Measurements from ENCODE around the gene IFNLR1. TPM values are rescaled to one million over a fixed set of nuclear protein-coding genes. Genes with fewer than 3 reads are reported as not detected.

IFNLR1 gene
- total RNA-seq, 2 donors from 2014 or later: 0.43 to 0.51 TPM

DNA sequence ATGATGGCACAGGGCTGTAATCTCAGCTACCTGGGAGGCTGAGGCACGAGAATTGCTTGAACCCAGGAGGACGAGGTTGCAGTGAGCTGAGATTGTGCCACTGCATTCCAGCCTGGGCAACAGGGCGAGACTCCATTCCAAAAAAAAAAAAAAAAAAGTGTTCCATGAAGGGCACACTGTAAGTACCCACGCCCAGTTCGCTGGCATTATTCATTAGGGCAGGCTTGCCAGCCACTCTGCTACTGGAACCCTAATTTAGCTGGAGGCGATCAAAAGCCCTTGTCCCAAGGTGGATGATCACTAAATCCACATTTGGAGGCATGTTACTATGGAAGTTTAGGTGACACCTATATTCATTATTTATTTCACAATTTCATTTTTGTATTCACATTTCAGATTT lies 5.0 kb downstream of the IFNLR1 start:
- no peak for DNase-seq (ENCODE audit: low spot score)
- intact Hi-C loops (cut with DNase I): loop anchor here in 1 of 2 donors (10.0 kb wide), 1 partner anchor 107 kb away; no protein-coding TSS in a partner anchor

DNA sequence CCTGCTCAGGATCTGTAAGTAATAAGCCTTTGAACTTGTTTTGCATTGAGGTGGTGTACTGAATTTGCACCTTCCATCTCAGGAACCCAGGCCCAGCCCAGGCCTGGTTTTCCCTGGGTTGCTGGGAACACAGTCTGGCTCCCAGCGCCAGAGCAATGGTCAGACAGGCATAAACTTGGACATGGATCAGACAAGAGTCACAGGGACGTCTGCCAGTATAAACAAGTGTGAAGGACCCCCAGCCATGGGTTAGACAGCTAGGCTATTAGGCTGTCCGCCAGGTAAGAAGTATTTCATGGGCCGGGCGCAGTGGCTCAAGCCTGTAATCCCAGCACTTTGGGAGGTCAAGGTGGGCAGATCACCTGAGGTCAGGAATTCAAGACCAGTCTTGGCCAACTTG lies 5.5 kb downstream of the IFNLR1 start:
- intact Hi-C loops (cut with DNase I): loop anchor here in 1 of 2 donors (10.0 kb wide), 1 partner anchor 107 kb away; no protein-coding TSS in a partner anchor
- DNase-seq (ENCODE audit: low spot score): no peak

DNA sequence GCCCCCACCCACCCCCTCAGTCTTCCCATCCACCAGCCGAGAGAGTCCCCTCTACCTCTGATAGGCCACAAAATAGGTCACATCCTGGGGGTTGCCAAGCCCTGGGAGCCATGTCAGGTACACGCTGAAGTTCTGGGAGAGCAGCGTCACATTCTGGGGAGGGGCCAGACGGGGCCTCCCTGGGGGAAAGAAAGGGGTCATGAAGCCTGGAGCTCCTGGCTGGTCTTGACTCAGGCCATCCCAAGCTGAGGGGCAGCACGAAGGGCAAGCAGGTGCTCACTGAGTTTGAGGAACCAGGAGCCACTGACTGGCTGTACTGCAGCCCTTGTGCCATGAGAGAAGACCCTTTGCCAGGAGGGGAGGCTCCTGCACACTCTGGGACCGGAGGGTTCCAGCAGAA lies 6.4 kb downstream of the IFNLR1 start:
- DNase-seq (ENCODE audit: low spot score): no peak
- intact Hi-C loops (cut with DNase I): loop anchor here in 1 of 2 donors (10.0 kb wide), 1 partner anchor 106 kb away; no protein-coding TSS in a partner anchor

DNA sequence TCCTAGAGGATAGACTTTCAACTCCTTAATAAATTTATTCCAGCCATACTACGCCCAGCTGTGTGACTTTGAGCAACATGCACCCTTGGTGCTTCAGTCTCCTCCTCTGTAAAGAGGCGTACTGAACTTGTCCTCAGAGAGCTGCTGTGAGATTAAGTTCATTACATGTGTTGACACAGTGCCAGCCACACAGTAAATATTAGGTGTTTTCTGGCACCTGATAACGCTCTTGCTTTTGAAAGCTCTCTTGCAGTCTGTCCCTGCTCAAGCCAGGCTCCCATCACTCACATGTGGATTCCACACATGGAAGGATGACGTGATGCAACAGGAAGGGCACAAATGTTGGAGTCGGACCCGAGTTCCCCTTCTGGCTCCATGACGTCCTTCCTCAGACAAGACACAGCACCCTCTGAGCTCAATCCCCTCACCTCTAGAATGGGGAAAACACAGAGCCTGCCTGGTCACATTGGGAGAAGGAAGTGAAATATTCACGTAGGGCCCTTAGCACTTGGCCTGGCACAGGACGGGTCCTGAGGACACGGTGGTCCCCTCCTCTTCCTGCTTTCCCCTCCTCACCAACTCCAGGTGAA lies 7.7 kb downstream of the IFNLR1 start:
- DNase-seq (ENCODE audit: low spot score): no peak
- intact Hi-C loops (cut with DNase I): no loop called here

DNA sequence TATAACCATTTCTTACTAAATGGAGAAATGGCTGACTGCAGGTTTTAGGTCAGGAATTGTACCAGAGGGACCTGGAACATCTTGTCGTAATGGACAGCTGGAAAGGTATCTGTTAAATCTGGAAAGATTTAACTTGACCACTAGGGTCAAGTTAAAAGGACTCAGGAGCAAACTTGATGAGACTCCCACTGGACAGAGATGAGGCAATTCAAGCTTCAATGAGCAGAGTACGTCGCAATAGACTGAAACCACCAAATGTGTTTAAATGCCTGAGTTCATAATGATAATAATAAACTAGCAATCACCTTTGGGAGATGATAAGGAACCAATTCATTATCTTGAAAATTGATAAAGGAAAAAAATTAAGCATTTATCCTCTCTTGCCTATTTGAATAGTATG lies 8.7 kb downstream of the IFNLR1 start:
- intact Hi-C loops (cut with DNase I): no loop called here
- DNase-seq (ENCODE audit: low spot score): no peak

DNA sequence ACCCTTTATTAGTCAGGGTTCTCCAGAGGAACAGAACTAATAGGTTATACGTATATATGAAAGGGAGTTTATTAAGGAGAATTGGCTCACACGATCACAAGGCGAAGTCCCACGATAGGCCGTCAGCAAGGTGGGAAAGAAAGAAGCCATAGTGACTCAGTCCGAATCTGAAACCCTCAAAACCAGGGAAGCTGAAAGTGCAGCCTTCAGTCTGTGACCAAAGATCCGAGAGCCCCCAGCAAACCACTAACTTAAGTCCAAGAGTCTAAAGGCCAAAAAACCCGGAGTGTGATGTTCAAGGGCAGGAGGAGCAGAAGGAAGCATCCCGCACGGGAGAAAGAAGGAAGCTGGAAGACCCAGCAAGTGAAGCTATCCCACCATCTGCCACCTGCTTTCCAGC lies 9.9 kb downstream of the IFNLR1 start:
- DNase-seq (ENCODE audit: low spot score): no peak
- intact Hi-C loops (cut with DNase I): no loop called here

DNA sequence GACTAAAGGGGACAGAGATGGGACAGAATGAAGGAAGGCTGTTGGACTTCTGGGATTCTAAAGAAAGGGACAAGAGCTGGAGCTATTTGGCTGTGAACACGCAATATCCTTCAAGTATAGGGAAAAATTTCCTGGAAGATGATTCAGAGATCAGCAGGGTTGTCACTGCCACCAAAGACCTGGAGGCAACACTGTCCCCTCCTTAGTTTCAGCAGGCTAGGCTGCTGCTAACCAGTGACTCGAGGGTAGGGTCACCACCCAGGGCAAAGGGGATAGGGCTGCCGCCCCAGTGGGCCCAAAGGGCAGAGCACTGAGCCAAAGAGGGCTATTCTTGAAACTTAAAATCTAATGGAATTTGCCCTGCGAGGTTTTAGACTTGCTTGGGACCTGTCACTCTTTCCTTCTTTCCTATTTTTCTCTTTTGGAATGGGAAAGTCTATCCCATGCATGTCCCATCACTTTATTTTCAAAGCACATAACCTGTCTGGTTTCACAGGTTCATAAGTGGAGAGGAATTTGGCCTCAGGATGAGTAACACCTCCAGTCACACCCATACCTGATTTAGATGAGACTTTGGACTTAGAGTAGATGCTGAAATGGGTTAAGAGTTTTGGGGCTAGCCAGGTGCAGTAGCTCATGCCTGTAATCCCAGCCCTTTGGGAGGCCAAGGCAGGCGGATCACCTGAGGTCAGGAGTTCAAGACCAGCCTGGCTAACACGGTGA lies 11.9 kb downstream of the IFNLR1 start:
- intact Hi-C loops (cut with DNase I): no loop called here
- peak; percentile 36 for DNase-seq (ENCODE audit: low spot score)

DNA sequence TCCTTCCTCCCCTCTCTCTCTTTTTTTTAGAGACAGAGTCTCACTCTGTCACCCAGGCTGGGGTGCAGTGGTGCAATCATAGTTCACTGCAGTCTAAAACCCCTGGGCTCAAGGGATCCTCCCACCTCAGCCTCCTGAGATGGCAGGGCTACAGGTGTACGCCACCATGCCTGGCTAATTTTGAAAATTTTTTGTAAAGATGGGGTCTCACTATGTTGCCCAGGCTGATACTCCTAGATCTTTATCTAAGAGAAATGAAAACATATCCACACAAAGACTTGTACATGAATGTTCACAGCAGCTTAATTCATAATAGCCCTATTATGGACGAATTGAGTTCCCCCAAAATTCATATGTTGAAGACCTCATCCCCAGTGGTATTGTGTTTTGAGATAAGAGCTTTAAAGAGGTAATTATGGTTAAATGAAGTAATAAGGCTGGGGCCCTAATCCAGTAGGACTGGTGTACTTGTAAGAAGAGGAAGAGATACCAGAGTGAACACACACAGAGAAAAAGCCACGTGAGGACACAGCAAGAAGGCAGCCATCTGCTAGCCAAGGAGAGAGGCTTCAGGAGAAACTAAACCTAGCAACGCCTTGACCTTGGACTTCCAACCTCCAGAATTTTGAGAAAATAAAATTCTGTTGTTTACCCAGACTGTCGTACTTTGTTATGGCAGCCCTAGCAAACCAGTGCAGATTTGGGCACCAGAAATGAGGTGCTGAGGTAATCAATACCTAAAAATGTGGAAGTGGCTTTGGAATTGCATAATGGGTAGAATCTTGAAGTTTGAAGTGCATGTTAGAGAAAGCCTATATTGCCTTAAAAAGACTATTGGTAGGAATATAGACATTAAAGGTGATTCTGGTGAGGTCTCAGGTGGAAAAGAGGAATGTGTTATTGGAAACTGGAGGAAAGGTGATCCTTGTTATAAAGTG lies 13.2 kb downstream of the IFNLR1 start:
- intact Hi-C loops (cut with DNase I): no loop called here

DNA sequence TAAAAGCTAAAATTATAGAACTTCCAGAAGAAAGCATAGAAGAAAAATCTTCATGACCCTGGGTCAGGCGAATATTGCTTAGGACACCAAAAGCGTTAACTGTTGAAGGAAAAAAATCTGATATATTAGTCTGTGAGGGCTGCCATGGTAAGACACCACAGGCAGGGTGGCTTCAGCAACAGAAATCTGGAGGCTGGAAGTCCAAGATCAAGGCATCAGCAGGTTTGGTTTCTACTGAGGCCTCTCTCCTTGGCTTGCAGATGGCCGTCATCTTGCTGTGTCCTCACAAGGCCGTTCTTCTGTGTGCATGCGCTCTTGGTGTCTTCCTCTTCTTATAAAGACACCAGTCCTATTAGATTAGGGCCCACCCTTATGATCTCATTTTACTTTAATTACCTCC lies 14.5 kb downstream of the IFNLR1 start:
- intact Hi-C loops (cut with DNase I): no loop called here
- no peak for DNase-seq (ENCODE audit: low spot score)

More for the DNA sequence above, 13.2 kb downstream of the IFNLR1 start:
- no peak for DNase-seq (ENCODE audit: low spot score)

DNA sequence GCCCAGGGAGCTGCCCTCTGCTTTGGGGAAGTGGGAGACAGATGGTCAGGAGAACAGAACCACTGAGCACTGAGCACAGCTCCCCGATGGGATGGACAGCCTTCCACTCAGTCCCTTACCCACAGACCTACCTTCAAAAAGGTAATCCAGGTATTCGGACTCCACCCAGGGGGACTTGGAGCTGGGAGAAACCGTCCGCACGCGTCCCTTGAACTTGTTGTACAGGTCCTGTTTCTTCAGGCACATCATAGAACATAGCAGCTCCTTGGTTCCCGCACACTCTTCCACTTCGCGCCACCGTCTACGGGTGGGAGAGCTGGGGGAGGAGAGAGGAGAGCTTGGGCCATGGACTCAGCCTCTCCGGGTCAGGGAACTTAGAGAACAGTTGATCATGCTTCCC lies 17.8 kb downstream of the IFNLR1 start:
- intact Hi-C loops (cut with DNase I): no loop called here
- DNase-seq (ENCODE audit: low spot score): peak; percentile 45

DNA sequence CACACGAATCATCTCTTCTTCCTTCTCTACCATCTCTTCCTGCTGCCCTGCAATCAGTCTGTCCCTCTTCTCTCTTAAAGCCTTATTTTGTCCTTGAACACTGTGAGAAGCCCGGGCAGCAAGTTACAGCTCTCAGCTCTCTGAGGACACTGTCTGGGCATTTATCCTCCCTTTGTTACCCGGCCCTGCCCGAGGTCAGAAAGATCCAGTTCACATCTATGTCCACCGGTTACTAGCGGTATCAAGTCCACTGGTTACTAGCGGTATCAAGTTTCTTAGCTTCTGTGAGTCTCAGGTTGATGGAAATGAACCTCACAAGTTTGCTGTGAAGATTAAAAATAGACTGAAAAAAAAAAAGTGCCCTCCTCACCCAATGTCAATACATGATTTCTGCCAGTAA lies 18.8 kb downstream of the IFNLR1 start:
- DNase-seq (ENCODE audit: low spot score): peak; percentile 4
- intact Hi-C loops (cut with DNase I): no loop called here

DNA sequence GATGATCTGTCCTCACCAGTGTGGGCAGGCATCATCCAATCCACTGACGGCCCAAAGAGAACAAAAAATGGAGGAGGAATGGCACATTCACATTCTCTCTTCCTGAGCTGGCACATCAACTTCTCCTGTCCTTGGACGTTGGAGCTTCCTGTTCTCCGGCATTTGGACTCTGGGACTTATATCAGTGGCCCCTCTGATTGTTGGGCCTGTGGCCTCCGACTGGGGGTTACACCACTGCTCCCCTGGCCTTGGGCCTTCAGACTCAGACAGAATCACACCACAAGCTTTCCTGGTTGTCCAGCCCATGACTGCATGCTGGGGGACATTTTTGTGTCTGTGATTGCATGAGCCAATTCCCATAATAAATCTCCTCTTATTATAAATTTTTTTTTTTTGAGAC lies 20.1 kb downstream of the IFNLR1 start:
- intact Hi-C loops (cut with DNase I): no loop called here

DNA sequence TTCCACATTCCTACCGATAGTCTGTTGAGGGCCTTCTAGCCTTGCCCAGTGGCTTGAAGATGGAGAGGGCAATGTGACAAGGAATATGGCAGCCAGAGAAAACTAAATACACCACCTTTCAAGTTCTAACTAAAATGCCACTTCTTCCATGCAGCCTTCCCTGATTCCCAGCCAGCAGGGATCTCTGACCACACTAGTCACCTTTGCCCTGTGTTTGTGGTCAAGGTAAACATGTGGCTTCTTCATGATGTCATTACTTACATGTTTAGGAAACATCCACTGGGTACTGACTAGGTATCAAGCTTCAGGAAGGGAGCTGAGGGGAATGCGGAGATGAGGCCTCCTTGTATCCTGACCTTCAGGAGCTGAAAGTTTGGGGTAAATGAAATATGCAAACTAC lies 21.6 kb downstream of the IFNLR1 start:
- intact Hi-C loops (cut with DNase I): no loop called here
- no peak for DNase-seq (ENCODE audit: low spot score)

More for the DNA sequence above, 20.1 kb downstream of the IFNLR1 start:
- peak; percentile 30 for DNase-seq (ENCODE audit: low spot score)

DNA sequence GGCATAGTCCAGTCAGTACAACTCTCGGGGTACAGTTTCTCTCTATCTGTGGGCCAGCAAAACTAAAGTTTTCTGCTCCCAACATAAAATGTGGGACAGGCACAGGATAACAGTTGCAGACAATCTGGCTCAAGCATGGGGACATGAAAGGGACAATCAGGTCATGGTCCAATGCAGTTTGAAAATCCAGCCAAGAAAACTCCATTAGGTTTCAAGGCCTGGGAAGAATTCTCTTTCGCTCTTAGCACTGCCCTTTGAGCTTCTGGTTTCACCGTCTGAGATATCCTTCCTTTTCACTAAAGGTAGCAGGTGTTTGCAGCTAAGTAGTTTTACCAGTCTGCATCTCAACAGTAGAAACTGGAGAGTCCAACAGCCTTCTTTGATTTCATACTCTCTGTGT lies 23.1 kb downstream of the IFNLR1 start:
- intact Hi-C loops (cut with DNase I): no loop called here
- no peak for DNase-seq (ENCODE audit: low spot score)

DNA sequence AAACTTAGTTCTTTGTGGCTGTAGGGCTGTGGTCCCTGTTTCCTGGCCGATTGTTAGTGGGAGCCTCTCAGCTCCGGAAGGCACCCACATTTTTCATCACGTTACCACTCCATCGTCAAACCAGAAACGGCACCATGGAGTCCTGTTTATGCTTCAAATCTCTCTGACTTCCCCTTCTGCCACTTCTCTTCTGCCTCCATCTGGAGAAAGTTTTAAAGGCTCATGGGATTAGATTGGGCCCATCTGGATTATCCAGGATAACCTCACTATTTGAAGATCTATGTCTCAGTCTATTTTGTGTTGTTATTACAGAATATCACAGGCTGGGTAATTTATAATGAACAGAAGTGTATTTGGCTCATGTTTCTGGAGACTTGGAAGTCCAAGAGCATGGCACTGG lies 24.9 kb downstream of the IFNLR1 start:
- intact Hi-C loops (cut with DNase I): no loop called here
- DNase-seq (ENCODE audit: low spot score): no peak

DNA sequence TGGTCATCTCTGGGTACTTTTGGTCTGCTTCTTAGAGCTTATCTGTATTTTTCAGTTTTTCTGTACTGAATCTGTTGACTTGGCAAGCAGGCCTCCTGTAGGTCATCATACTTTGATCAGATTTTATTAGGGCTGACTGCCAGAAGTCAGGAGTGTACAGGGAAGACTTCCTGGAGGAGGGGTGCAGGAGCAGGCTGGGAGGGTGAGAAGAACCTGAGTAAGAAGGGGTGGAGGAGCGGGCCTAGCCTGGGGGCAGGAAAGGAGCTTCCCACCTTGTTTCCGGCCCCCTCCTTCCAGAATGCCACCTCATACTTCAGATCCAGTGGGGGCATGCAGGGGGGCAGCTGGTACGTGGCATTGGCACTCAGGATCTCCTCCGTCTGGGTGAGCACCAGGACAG lies 25.8 kb downstream of the IFNLR1 start:
- no peak for DNase-seq (ENCODE audit: low spot score)
- intact Hi-C loops (cut with DNase I): no loop called here

DNA sequence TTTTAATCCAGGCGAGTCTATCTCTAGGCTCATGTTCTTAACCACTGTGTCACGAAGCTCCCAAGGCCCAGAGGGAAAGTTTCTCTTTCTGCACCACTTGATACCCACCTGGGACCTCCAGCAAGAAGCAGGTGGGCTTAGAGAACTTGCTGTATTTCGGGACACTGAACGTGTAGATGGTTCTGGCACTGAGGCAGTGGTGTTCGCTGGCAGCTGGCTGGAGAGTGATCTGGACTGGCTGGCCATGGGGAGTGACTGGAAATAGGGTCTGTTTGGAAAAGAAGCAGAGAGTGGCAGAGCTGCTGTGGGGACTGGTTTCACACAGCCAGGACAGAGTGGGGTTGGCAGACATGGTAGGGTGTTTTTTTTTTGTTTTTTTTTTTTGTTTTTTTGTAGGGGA lies 27.7 kb downstream of the IFNLR1 start:
- no peak for DNase-seq (ENCODE audit: low spot score)
- intact Hi-C loops (cut with DNase I): no loop called here

DNA sequence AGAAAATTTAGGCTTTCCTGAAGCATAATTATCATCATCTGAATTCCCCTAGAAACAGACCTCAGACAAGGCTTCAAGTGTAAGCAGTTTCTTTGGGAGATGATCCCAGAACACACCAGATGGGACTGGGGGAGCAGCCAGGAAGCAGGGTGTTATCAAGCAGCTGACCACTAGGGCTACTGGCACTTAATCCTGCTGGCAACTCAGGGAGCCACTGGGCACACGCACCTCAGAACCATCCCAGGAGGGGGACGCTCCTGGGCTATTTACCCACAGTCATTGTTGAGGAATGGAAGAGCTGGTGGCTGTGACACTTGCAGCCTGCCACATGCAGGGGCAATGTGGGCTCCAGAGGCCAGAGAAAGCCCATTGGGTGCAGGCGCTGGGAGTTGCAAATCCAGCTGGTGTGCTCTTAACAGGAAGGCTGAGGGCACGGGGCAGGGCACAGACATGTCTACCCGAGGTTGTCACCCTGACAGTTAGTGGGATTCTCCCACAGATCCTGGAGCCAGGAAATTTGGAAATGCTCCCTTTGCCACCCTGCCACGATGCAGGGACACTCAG lies 29.1 kb downstream of the IFNLR1 start:
- peak; percentile 50 for DNase-seq (ENCODE audit: low spot score)
- intact Hi-C loops (cut with DNase I): no loop called here

DNA sequence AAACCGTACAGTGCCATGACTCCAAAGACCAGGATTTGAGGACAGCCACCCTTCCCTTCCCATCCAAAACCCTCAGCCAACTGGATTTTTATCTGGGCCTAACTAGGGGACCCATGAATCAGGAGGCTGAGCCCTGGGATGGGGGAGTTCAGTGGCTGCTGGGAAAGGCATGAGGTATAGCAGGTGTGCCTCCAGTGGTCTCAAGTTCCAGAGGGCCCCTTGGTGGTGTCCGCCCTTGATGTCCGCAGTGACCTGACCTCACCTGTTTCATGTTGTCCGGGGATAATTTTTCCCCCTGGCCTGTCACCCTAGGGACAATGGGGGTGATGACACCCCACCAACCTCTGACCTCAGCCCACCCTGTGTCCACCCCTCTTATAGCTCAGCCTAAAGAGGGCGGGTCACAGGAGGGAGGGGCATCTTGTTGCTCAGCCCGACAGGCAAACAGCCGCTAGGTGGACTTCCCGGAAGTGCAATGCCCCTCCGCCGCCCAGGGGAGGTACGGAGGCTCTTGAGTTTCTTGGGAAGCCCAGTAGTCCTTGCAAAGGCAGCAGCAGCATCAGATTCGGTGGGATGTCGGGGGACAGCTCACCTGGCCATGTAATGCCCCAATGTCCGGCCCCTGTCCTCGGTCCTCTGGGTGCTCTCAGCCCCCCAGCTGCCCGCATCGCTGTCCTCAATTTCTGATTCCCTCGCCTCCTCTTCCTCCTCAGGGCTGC lies 30.4 kb downstream of the IFNLR1 start:
- peak; percentile 63 for DNase-seq (ENCODE audit: low spot score)
- intact Hi-C loops (cut with DNase I): no loop called here

Measured in posterior vena cava (tissue), 2 donors.